Stomach (tissue), 9 donors: ENCODE measurements around the gene GCNA. TPM values are rescaled to one million over a fixed set of nuclear protein-coding genes. Genes with fewer than 3 reads are reported as not detected.
"Not testable (repeated sequence)": the region's sequence is repeated elsewhere in the genome, so short reads cannot be mapped to it uniquely, and the experiment has no call there.

Source experiments
- DNase-seq, 2 donors: peaks; one replicate each; pipeline versions ENCODE4 v3.0.0 to v3.0.0-alpha.2; 2013 to 2019
- H3K27ac ChIP-seq, 5 donors: fragments of 200-600 bp in 4 of 5; sonication (generic) in 4 of 5; one replicate each; pipeline ENCODE4 v1.5.1; 2013 to 2019; ENCODE audit warnings: mild to moderate bottlenecking in 1 of 5, moderate library complexity in 1 of 5
- H3K27me3 ChIP-seq, 3 donors: fragments of 200-600 bp; sonication (generic); one replicate each; pipeline ENCODE4 v1.5.1; 2017 to 2019; ENCODE audit warnings: mixed run types in 1 of 3
- H3K36me3 ChIP-seq, 4 donors: fragments of 200-600 bp; sonication (generic); 1 replicate in 3 of 4; 2 replicates in 1 of 4; pipeline ENCODE4 v1.5.1; 2016 to 2019
- H3K4me1 ChIP-seq, 4 donors: fragments of 200-600 bp; sonication (generic); one replicate each; pipeline ENCODE4 v1.5.1; 2016 to 2019
- H3K4me3 ChIP-seq, 4 donors: fragments of 200-600 bp; sonication (generic) in 3 of 4; one replicate each; pipeline ENCODE4 v1.5.1; 2016 to 2019; ENCODE audit warnings: mild to moderate bottlenecking in 1 of 4
- H3K9me3 ChIP-seq, 4 donors: fragments of 200-600 bp; sonication (generic); one replicate each; pipeline ENCODE4 v1.5.1; 2016 to 2019
- CTCF ChIP-seq, 7 experiments: fragments of 450-650 bp in 4 of 7; fragments of 200-600 bp in 3 of 7; sonication (generic) in 3 of 7; IDR thresholded peaks; one replicate each; pipeline ENCODE4 v1.5.1; 2016 to 2019; ENCODE audit warnings: antibody characterized with exemption in 7 of 7, control low read depth in 2 of 7, mild to moderate bottlenecking in 1 of 7
- EP300 ChIP-seq: sonication (generic); formaldehyde crosslinking; IDR thresholded peaks from one replicate; pipeline ENCODE4 v1.6.1; 2017; ENCODE audit warnings: antibody characterized with exemption
- POLR2A ChIP-seq, 4 donors: fragments of 450-650 bp; IDR thresholded peaks; one replicate each; pipeline ENCODE4 v1.6.1; 2016; ENCODE audit warnings: antibody characterized with exemption in 4 of 4, control low read depth in 2 of 4, mild to moderate bottlenecking in 1 of 4, moderate library complexity in 1 of 4
- POLR2AphosphoS5 ChIP-seq, 3 donors: sonication (generic); formaldehyde crosslinking; IDR thresholded peaks; one replicate each; pipeline ENCODE4 v1.6.1; 2016; ENCODE audit warnings: antibody characterized with exemption in 3 of 3
- WGBS, 5 donors: extraction: QIAGEN DNeasy Blood & Tissue Kit in 3 of 5; methylation state at CpG; one replicate each; pipeline versions ENCODE4 v1.1.5 to v1.1.7; 2013 to 2018; 5-methylcytosine and 5-hydroxymethylcytosine counted together
- intact Hi-C: fragments of 100-400 bp; cut with DNase I; formaldehyde crosslinking; loops from one replicate; pipeline ENCODE4 v1.15.1; 2023; ENCODE audit warnings: low total_unique reads
- polyA plus RNA-seq, 3 donors: library from polyadenylated mRNA; stranded (reverse); fragments of 200-250 nt; gene quantifications; one replicate each; pipeline ENCODE4 v1.2.3, GENCODE V29; 2013
- total RNA-seq, 5 donors: library from RNA; depleted of rRNA; stranded (reverse); fragments of >200 nt; gene quantifications; one replicate each; pipeline versions ENCODE4 v1.1.0 to v1.2.3, GENCODE V29; 2014 to 2016
- donor health status: healthy with polysubstance abuse.
- donor health status: Bipolar disorder and iron deficiency.
- donor health status: healthy.

The GCNA gene
- total and polyA plus RNA-seq, 8 donors, result 0.46 to 18.3 (median 2.0) TPM

GRCh38 chrX:71549986-71550385, 28.3 kb upstream of the GCNA start:
- whole genome bisulfite sequencing, 5 donors, result 52 to 89% (median 76%) methylated on average over 1 of the region's 1 CpG
- no peaks in the 10 kb centered on the region for H3K9me3 ChIP-seq
- intact Hi-C loops, result no loop called here
- H3K27ac ChIP-seq, result no peak overlapping the region
- no peak overlapping the region for H3K4me3 ChIP-seq
- H3K4me1 ChIP-seq, result peaks cover 0 to 6% (median under 1%) of the 10 kb centered on the region in 4 donors
- no peak for DNase-seq
- peaks cover 7 to 81% (median 55%) of the 10 kb centered on the region in 4 donors for H3K36me3 ChIP-seq
- H3K27me3 ChIP-seq, result no peaks in the 10 kb centered on the region
- TF ChIP-seq POLR2AphosphoS5 (IDR thresholded peaks at IDR 0.05) (no peak), POLR2A (IDR thresholded peaks at IDR 0.05) (no peak), EP300 (no peak)

DNA sequence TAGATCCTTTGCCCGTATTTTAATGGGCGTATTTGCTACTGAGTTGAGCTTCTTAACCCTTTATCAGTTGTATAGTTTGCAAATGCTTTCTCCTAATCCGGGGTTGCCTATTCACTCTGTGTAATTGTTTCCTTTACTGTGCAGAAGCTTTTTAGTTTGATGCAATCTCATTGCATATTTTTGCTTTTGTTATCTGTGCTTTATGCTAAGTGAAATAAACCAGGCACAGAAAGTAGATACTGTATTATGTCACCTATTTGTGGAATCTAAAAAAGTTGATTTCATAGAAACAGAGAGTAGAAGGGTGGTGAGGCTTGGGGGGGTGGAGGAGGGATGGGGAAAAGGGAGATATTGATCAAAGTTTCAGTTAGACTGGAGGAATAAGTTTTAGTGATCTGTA, 27.7 kb upstream of the GCNA start:
- intact Hi-C loops, result no loop called here
- Histone ChIP-seq H3K4me1 (peaks cover 0 to under 1% (median 0%) of the 10 kb centered on the region in 4 donors), H3K4me3 (no peak overlapping the region), H3K36me3 (peaks cover 7 to 80% (median 58%) of the 10 kb centered on the region in 4 donors), H3K9me3 (no peaks in the 10 kb centered on the region), H3K27me3 (no peaks in the 10 kb centered on the region), H3K27ac (no peak overlapping the region)
- DNase-seq, result no peak
- WGBS, 5 donors, result 61 to 81% (median 74%) methylated on average over 3 of the region's 3 CpGs
- TF ChIP-seq EP300, result no peak
- TF ChIP-seq POLR2A (IDR thresholded peaks at IDR 0.05), result no peak
- no peak for TF ChIP-seq POLR2AphosphoS5 (IDR thresholded peaks at IDR 0.05)
- no peak for TF ChIP-seq CTCF (IDR thresholded peaks at IDR 0.05)

- DNase-seq, result no peak
- TF ChIP-seq CTCF (IDR thresholded peaks at IDR 0.05) (no peak), POLR2A (IDR thresholded peaks at IDR 0.05) (no peak), EP300 (no peak), POLR2AphosphoS5 (IDR thresholded peaks at IDR 0.05) (no peak)
- Histone ChIP-seq H3K4me3 (no peak overlapping the region), H3K4me1 (no peaks in the 10 kb centered on the region), H3K9me3 (no peaks in the 10 kb centered on the region), H3K27ac (no peak overlapping the region), H3K27me3 (no peaks in the 10 kb centered on the region), H3K36me3 (peaks cover 4 to 92% (median 81%) of the 10 kb centered on the region in 4 donors)
- 56 to 84% (median 68%) methylated on average over 3 of the region's 3 CpGs for WGBS, 5 donors
- intact Hi-C loops, result no loop called here
Measured at GRCh38 chrX:71556036-71556435, 22.2 kb upstream of the GCNA start.

- Histone ChIP-seq H3K36me3 (peaks cover 24 to 95% (median 88%) of the 10 kb centered on the region in 4 donors), H3K27ac (no peak overlapping the region), H3K4me3 (no peak overlapping the region), H3K9me3 (no peaks in the 10 kb centered on the region), H3K4me1 (no peaks in the 10 kb centered on the region), H3K27me3 (no peaks in the 10 kb centered on the region)
- no peak for TF ChIP-seq EP300
- TF ChIP-seq POLR2AphosphoS5 (IDR thresholded peaks at IDR 0.05), result no peak
- no peak for TF ChIP-seq POLR2A (IDR thresholded peaks at IDR 0.05)
- TF ChIP-seq CTCF (IDR thresholded peaks at IDR 0.05), result no peak
- intact Hi-C loops, result no loop called here
- 81 to 95% (median 91%) methylated on average over 5 of the region's 5 CpGs for WGBS, 5 donors
- no peak for DNase-seq
Measured at GRCh38 chrX:71558920-71559319, 19.3 kb upstream of the GCNA start.

GRCh38 chrX:71559773-71560172, 18.5 kb upstream of the GCNA start:
- intact Hi-C loops, result not testable (repeated sequence)

More at GRCh38 chrX:71559773-71560172, 18.5 kb upstream of the GCNA start:
- not testable (repeated sequence) for H3K4me3 ChIP-seq, H3K4me1 ChIP-seq, H3K9me3 ChIP-seq, H3K27ac ChIP-seq, H3K27me3 ChIP-seq, DNase-seq
- 66 to 87% (median 71%) methylated on average over 6 of the region's 6 CpGs for WGBS, 5 donors
- H3K36me3 ChIP-seq, result peaks cover 24 to 97% (median 96%) of the 10 kb centered on the region in 4 donors
